ENCODE results near the gene MAST4.

MAST4 gene

DNA sequence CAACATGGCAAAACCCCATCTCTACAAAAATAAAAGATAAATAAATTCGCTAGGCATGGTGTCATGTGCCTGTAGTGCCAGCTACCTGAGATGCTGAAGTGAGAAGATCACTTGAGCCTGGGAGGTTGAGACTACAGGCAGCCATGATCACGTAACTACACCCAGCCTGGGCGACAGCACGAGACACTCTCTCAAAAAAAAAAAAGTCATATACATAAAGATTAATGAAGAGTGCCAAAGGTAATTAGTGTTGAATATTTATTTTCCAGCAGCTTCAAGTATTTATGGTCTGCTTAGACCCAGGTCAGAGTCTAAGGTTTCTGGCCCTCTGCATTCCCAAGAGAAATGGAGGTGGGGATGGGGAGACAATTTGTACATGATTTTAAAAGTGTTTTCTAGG, 432.7 kb downstream of the MAST4 start:
- DNase-seq, result no peak

DNA sequence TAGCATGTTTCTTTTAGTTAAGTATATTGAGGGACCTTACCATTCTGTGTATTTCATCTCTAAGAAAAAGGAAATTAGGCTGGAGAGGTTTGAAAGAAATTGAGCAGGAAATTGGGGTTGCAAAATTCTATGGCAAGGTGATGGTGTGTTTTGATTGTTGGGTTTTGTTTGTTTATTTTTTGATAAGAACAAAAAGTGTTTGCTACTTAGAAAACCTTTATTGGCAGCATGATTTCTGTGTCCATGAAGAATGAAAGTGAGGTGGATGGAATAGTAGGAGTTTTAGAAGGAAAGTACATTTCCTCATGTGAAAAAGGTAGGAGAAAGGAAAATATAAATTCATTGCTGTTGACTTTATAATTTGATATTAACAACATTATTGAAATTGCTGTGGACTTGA, 433.3 kb downstream of the MAST4 start:
- DNase-seq, result no peak

GRCh38 chr5:67030289-67031056, 434.3 kb downstream of the MAST4 start:
- no peak for DNase-seq

DNA sequence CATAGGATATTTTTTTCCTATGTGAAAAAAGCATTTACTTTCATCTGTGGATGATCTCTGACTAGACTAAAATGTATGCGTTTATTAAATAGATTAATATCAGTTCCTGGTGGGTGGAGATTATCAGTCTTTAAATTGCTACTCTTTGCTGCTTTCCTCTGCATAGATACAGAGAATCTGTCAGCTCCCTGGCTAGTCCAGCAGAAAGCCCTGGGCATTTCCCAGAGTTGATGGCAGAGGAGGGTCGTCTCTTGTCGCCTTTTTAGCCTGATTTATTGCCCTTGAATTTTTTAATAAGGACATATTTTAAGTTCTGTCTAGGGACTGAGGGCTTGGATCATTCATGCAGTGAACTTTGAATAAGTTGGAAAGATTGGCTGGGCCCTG, 434.9 kb downstream of the MAST4 start:
- no peak for DNase-seq

DNA sequence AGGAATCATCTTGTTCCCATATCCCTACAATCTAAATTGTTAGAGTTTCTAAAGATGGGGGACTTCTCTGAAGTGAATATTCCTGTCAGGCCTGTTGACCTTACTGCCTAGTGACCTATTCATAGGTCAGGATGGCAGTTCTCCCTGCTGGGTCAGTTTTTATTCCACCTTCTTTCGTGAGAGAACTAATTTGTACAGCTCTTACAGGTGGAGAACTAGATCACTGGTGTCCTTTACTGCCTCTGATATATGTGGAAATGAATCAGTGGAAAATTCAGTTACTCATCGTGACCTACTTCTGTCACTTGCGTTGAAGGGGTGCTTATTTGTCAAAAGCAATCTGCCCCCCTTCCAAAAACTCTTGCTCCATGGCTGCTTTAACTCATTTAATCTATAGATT, 435.5 kb downstream of the MAST4 start:
- no peak for DNase-seq

DNA sequence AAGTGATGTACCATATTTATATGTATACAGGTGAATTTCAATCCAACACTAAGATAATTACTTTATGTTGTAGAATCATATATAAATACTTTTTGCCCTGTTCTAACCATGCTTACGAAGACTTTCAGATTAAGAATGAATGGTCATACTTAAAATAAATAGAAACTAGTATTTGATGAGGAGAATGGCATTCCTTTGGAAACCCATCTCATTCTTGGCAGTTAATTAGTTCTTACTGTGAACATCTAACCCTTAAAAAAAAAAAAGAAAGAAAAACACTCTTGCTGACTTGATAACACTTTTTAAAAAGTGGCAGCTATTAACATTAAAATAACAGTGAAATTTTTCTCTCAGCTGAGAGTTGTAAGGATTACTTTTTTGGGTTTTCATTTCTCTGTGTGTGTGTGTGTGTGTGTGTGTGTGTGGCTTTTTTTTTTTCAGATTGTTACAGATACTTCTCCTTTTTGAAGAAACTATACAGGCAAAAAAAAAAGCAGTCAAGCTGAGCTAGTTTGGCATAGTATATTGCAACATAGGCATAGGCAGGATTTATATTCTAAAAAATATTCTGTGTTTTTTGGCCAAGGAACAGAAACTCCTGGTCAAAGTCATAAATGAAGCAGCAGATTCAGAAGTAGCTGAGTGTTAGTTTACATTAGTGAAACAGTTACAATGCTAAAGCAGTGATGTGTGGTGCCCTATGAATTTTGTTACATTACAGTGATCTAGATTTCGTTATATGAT, 436.9 kb downstream of the MAST4 start:
- DNase-seq, result no peak

- no peak for DNase-seq
These were observed 437.9 kb downstream of the MAST4 start for GRCh38 chr5:67033880-67034651.

- no peak for DNase-seq
These were observed 439.0 kb downstream of the MAST4 start for GRCh38 chr5:67035098-67035740.

GRCh38 chr5:67037171-67037570, 441.0 kb downstream of the MAST4 start:
- no peak for DNase-seq

DNA sequence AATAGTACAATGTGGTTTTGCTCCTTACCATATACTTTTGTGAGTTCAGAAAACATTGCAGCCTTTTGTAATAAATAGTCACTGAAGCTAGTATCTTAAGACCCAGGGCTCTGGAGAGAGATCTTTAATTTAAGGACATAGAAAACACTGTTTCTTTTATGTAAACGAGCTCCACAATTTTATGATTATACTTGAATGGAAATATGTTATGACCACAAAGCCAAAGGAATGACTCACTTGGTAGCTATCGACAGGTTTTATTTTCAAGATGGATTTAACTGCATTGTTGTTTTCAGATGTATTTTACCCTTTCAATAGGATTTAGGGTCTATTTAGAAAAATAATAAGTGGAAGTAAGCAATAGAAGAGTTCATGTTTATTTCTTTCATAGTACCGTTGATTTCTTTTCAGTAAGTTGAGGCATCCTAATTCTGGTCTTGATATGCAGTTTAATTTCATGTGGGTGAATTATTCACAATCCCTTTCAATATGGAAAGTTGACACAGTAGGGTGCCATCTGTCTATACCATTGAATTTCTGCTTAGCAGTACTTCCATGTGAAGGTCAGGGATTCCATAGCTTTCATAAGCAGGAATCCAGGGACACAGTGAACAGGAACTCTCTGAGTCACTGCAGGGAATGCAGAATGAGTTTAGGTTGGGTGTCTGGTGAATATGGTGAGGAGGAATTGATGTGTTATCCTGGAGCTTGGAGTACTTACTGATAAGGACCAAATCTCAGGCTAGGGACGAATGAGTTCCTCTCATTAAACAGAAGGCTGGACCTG, 442.8 kb downstream of the MAST4 start:
- DNase-seq, result no peak

- no peak for DNase-seq
These were observed 446.2 kb downstream of the MAST4 start for GRCh38 chr5:67042176-67043003.

GRCh38 chr5:67043796-67044511, 447.8 kb downstream of the MAST4 start:
- DNase-seq, result no peak

DNA sequence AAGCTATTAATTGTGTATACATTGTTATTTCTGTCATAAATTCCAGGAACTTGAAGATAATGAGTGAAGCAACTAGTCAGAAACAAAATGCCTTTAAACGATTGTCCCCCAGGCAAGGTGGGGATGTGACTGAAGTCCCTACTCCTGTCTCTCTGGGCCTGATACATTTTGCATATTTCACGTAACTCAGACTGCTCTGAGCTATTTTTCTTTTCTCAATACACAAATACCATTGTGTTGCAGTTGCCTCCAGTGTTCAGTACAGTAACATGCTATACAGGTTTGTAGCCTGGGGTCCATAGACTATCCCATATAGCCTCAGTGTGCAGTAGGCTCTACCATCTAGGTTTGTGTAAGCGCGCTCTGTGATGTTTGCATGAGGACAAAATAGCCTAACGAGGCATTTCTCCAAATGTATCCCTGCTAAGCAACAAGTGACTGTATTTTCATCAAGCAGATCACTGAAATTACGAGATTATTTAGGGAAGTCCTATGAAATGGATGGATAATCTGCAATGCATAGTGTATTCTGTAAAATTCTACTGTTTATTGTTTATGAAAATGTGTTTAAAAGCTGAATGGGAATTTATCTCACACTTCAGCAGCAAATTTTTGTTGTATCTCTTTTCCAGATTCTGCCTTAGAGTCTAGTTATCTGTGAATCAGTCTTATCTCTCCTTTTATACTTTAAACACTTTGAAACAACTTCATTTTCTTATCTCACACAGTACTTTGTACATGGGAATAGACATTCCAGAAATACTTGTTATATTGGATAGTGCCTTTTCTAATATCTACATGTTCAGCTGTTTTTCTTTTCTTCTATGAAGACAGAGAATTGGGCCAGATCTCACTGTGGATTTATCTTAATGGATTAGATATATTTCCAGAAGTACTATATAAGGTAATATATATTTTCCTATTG, 449.9 kb downstream of the MAST4 start:
- no peak for DNase-seq

- DNase-seq, result no peak
These were observed 451.0 kb downstream of the MAST4 start for GRCh38 chr5:67047160-67047559.

DNA sequence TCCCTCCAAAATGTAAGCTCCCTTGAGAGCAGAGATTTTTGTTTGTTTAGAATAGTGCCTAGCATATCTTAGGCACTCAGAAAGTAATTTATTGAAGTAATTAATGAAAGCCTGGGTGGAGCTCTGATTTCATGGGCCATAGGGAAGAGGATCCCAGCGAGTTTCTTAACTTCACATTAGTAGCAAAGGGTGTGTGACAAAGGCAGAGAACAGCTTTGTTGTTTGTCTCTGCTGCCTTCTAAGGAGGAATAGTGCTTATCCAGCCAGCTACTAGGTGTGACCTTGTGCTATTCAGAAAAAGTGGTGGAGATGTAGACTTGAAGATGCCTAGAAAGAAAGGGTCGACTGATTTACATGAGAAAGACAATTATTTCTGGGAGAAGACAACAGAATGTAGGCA, 451.4 kb downstream of the MAST4 start:
- no peak for DNase-seq

GRCh38 chr5:67050125-67050524, 453.9 kb downstream of the MAST4 start:
- peak; percentile 43 for DNase-seq

GRCh38 chr5:67050635-67051034, 454.4 kb downstream of the MAST4 start:
- DNase-seq, result no peak

- no peak for DNase-seq
These were observed 455.0 kb downstream of the MAST4 start for GRCh38 chr5:67051164-67051563.

- DNase-seq, result no peak
These were observed 455.8 kb downstream of the MAST4 start for GRCh38 chr5:67052034-67052433.

DNA sequence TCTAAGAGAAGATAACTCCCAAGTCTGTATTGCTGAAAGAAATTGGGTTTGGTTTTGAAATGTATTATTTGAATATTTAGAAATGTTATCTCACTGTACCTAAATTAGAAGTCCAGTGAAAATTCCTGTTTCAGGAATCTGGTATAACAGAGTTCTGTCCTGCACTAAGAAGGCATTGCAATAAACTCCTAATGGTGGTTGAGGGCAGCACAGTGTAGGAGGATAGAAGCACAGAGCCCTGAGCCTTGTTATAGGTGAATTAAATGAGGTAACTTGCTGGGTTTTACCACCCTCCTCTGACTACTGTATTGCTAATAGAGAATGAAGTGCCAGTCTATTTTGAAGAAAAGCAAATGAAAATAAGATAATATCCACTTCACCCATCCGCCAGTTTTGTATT, 457.0 kb downstream of the MAST4 start:
- no peak for DNase-seq

Measured in NCI-H774 (cell line).